WTC11 (cell line): ENCODE results near the gene KDR. TPM values are rescaled to one million over a fixed set of nuclear protein-coding genes. Genes with fewer than 3 reads are reported as not detected.

ENCODE experiments used
- ATAC-seq: fragments of 200-7000 bp; cut with Tn5 transposase; 2 replicates; pipeline ENCODE4 v1.10.0; 2021; ENCODE audit warnings: mild to moderate bottlenecking, moderate library complexity
- CTCF ChIA-PET: fragments of 300-600 bp; sonication (Branson Sonifier 250); formaldehyde crosslinking; loops from one replicate; lab custom pipeline; 2021; ENCODE audit warnings: antibody characterized with exemption; lab: Charles Lee
- POLR2A ChIA-PET: fragments of 350-600 bp; sonication (Branson Sonifier 250); formaldehyde crosslinking; loops from one replicate; lab custom pipeline; 2021; ENCODE audit warnings: antibody characterized with exemption; lab: Charles Lee
- DNase-seq: peaks from one replicate; pipeline ENCODE4 v3.0.0; 2021; ENCODE audit warnings: low spot score
- H3K27ac Mint-ChIP-seq: 2 replicates; pipeline ENCODE4 v1.8.0; 2021; ENCODE audit warnings: mixed read lengths
- H3K27me3 Mint-ChIP-seq: 2 replicates; pipeline ENCODE4 v1.8.0; 2021; ENCODE audit warnings: low read depth, mild to moderate bottlenecking, moderate library complexity, mixed read lengths
- H3K36me3 Mint-ChIP-seq: 2 replicates; pipeline ENCODE4 v1.8.0; 2021; ENCODE audit warnings: mixed read lengths
- H3K4me1 Mint-ChIP-seq: 2 replicates; pipeline ENCODE4 v1.8.0; 2022; ENCODE audit warnings: mixed read lengths
- H3K4me3 Mint-ChIP-seq: 2 replicates; pipeline ENCODE4 v1.8.0; 2021; ENCODE audit warnings: mild to moderate bottlenecking, moderate library complexity, mixed read lengths
- H3K9me3 Mint-ChIP-seq: 2 replicates; pipeline ENCODE4 v1.8.0; 2021; ENCODE audit warnings: mixed read lengths
- ATF1 ChIP-seq: sonication (generic); formaldehyde crosslinking; IDR thresholded peaks from 2 replicates; pipeline ENCODE4 v1.8.1; 2023; ENCODE audit warnings: mild to moderate bottlenecking, moderate library complexity, missing genetic modification reagents
- CTCF ChIP-seq: fragments of 200-600 bp; IDR thresholded peaks from 2 replicates; pipeline ENCODE4 v1.8.0; 2022; ENCODE audit warnings: antibody characterized with exemption
- ELF4 ChIP-seq: sonication (generic); formaldehyde crosslinking; IDR thresholded peaks from 2 replicates; pipeline ENCODE4 v1.8.1; 2022; ENCODE audit warnings: low read depth, mild to moderate bottlenecking, moderate library complexity, missing genetic modification reagents
- FOXK1 ChIP-seq: sonication (generic); formaldehyde crosslinking; IDR thresholded peaks from 2 replicates; pipeline ENCODE4 v1.8.0; 2022; ENCODE audit warnings: mild to moderate bottlenecking, moderate library complexity, missing genetic modification reagents
- GRHL2 ChIP-seq: fragments of 250-450 bp; sonication (Bioruptor Pico); IDR thresholded peaks from 2 replicates; pipeline ENCODE4 v1.8.0; 2022; ENCODE audit warnings: mild to moderate bottlenecking, moderate library complexity; ENCODE audit not compliant: insufficient replicate concordance, severe bottlenecking
- JUN ChIP-seq: sonication (generic); formaldehyde crosslinking; IDR thresholded peaks from 2 replicates; pipeline ENCODE4 v1.8.0; 2023; ENCODE audit warnings: mild to moderate bottlenecking, missing genetic modification reagents
- MLX ChIP-seq: sonication (generic); formaldehyde crosslinking; IDR thresholded peaks from 2 replicates; pipeline ENCODE4 v1.8.1; 2023; ENCODE audit warnings: mild to moderate bottlenecking, missing genetic modification reagents, moderate library complexity
- MYBL2 ChIP-seq: sonication (generic); formaldehyde crosslinking; IDR thresholded peaks from 2 replicates; pipeline ENCODE4 v1.8.1; 2023; ENCODE audit warnings: mild to moderate bottlenecking, moderate library complexity, missing genetic modification reagents
- RELA ChIP-seq: sonication (generic); formaldehyde crosslinking; IDR thresholded peaks from 2 replicates; pipeline ENCODE4 v1.8.1; 2022; ENCODE audit warnings: missing genetic modification reagents, mild to moderate bottlenecking, borderline replicate concordance
- RORB ChIP-seq: fragments of 250-450 bp; sonication (Bioruptor Pico); IDR thresholded peaks from 2 replicates; pipeline ENCODE4 v1.9.0; 2021; ENCODE audit warnings: mild to moderate bottlenecking
- SP1 ChIP-seq: sonication (generic); formaldehyde crosslinking; conservative IDR thresholded peaks from 2 replicates; pipeline ENCODE4 v1.8.1; 2022; ENCODE audit warnings: missing genetic modification reagents
- TP53 ChIP-seq: sonication (generic); formaldehyde crosslinking; IDR thresholded peaks from 2 replicates; pipeline ENCODE4 v1.8.1; 2023; ENCODE audit warnings: mild to moderate bottlenecking, missing genetic modification reagents
- ZBTB21 ChIP-seq: sonication (generic); formaldehyde crosslinking; IDR thresholded peaks from 2 replicates; pipeline ENCODE4 v1.8.1; 2023; ENCODE audit warnings: mild to moderate bottlenecking, missing genetic modification reagents, borderline replicate concordance
- ZNF232 ChIP-seq: sonication (generic); formaldehyde crosslinking; IDR thresholded peaks from 2 replicates; pipeline ENCODE4 v1.8.0; 2022; ENCODE audit warnings: mild to moderate bottlenecking, missing genetic modification reagents
- total RNA-seq: library from RNA; stranded (reverse); gene quantifications from 3 replicates; pipeline ENCODE4 v1.2.3, GENCODE V29; 2021
- TF ChIP-seq, protein P1 (sequence below): sonication (generic); formaldehyde crosslinking; IDR thresholded peaks from 2 replicates; pipeline ENCODE4 v1.8.1; 2023; ENCODE audit warnings: mild to moderate bottlenecking, missing genetic modification reagents, moderate library complexity
- TF ChIP-seq, protein P2 (sequence below): sonication (generic); formaldehyde crosslinking; IDR thresholded peaks from 2 replicates; pipeline ENCODE4 v1.8.0; 2022; ENCODE audit warnings: missing genetic modification reagents
- TF ChIP-seq, protein P3 (sequence below): fragments of 250-450 bp; sonication (Bioruptor Pico); IDR thresholded peaks from 2 replicates; pipeline ENCODE4 v1.9.0; 2021; ENCODE audit warnings: mild to moderate bottlenecking
- TF ChIP-seq, protein P4 (sequence below): sonication (generic); formaldehyde crosslinking; IDR thresholded peaks from 2 replicates; pipeline ENCODE4 v1.8.1; 2022; ENCODE audit warnings: mild to moderate bottlenecking, missing genetic modification reagents, moderate library complexity, borderline replicate concordance
- TF ChIP-seq, protein P5 (sequence below): sonication (generic); formaldehyde crosslinking; IDR thresholded peaks from 2 replicates; pipeline ENCODE4 v1.8.0; 2023; ENCODE audit warnings: missing genetic modification reagents

KDR gene
- total RNA-seq, 1 experiment from 2014 or later, result 80.8 TPM

DNA sequence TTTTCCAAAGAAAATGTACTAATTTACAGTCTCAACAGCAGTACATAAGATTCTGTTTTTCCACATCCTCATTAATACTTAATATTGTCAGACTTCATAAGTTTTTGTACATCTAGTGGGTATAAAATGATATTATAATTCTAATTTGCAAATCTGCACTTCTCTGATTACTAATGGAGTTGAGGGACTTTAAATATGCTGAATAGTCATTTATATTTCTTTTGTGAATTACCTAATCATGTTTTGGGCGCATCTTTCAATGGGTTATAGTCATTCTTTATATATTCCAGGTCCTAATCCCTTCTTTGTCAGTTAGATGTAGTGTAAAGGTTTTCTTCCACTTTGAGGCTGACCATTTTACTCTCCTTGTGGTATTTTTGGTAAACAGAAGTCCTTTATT, 96.1 kb downstream of the KDR start:
- CTCF ChIA-PET, result interaction anchor here (0.7 kb wide), 1 partner anchor 283 kb away, joined by 3 read pairs; no protein-coding TSS in a partner anchor
- no peak overlapping the region for H3K27ac Mint-ChIP-seq
- H3K4me3 Mint-ChIP-seq, result no peak overlapping the region
- no peaks in the 10 kb centered on the region for H3K36me3 Mint-ChIP-seq
- ATAC-seq (no peak), DNase-seq (no peak)
- H3K4me1 Mint-ChIP-seq, result peaks cover 13% of the 10 kb centered on the region
- no peaks in the 10 kb centered on the region for H3K27me3 Mint-ChIP-seq
- H3K9me3 Mint-ChIP-seq, result no peaks in the 10 kb centered on the region
- POLR2A ChIA-PET, result no interaction called here
- no peak for TF ChIP-seq ZBTB21 (CRISPR knock-in tag)
- TF ChIP-seq, protein P1, sequence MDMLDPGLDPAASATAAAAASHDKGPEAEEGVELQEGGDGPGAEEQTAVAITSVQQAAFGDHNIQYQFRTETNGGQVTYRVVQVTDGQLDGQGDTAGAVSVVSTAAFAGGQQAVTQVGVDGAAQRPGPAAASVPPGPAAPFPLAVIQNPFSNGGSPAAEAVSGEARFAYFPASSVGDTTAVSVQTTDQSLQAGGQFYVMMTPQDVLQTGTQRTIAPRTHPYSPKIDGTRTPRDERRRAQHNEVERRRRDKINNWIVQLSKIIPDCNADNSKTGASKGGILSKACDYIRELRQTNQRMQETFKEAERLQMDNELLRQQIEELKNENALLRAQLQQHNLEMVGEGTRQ (CRISPR knock-in tag), result no peak
- TF ChIP-seq CTCF, result no peak
- TF ChIP-seq RORB (CRISPR knock-in tag), result no peak
- TF ChIP-seq, protein P2, sequence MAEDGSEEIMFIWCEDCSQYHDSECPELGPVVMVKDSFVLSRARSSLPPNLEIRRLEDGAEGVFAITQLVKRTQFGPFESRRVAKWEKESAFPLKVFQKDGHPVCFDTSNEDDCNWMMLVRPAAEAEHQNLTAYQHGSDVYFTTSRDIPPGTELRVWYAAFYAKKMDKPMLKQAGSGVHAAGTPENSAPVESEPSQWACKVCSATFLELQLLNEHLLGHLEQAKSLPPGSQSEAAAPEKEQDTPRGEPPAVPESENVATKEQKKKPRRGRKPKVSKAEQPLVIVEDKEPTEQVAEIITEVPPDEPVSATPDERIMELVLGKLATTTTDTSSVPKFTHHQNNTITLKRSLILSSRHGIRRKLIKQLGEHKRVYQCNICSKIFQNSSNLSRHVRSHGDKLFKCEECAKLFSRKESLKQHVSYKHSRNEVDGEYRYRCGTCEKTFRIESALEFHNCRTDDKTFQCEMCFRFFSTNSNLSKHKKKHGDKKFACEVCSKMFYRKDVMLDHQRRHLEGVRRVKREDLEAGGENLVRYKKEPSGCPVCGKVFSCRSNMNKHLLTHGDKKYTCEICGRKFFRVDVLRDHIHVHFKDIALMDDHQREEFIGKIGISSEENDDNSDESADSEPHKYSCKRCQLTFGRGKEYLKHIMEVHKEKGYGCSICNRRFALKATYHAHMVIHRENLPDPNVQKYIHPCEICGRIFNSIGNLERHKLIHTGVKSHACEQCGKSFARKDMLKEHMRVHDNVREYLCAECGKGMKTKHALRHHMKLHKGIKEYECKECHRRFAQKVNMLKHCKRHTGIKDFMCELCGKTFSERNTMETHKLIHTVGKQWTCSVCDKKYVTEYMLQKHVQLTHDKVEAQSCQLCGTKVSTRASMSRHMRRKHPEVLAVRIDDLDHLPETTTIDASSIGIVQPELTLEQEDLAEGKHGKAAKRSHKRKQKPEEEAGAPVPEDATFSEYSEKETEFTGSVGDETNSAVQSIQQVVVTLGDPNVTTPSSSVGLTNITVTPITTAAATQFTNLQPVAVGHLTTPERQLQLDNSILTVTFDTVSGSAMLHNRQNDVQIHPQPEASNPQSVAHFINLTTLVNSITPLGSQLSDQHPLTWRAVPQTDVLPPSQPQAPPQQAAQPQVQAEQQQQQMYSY, result no peak
- TF ChIP-seq FOXK1 (CRISPR knock-in tag), result no peak
- no peak for TF ChIP-seq SP1
- TF ChIP-seq MYBL2 (CRISPR knock-in tag), result no peak
- no peak for TF ChIP-seq RELA (CRISPR knock-in tag)
- TF ChIP-seq ELF4 (CRISPR knock-in tag), result no peak
- TF ChIP-seq, protein P3, sequence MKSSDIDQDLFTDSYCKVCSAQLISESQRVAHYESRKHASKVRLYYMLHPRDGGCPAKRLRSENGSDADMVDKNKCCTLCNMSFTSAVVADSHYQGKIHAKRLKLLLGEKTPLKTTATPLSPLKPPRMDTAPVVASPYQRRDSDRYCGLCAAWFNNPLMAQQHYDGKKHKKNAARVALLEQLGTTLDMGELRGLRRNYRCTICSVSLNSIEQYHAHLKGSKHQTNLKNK (CRISPR knock-in tag), result no peak
- TF ChIP-seq JUN (CRISPR knock-in tag), result no peak
- TF ChIP-seq GRHL2 (CRISPR knock-in tag), result no peak
- no peak for TF ChIP-seq TP53 (CRISPR knock-in tag)
- TF ChIP-seq MLX (CRISPR knock-in tag), result no peak
- no peak for TF ChIP-seq ZNF232
- TF ChIP-seq, protein P4, sequence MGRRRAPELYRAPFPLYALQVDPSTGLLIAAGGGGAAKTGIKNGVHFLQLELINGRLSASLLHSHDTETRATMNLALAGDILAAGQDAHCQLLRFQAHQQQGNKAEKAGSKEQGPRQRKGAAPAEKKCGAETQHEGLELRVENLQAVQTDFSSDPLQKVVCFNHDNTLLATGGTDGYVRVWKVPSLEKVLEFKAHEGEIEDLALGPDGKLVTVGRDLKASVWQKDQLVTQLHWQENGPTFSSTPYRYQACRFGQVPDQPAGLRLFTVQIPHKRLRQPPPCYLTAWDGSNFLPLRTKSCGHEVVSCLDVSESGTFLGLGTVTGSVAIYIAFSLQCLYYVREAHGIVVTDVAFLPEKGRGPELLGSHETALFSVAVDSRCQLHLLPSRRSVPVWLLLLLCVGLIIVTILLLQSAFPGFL (CRISPR knock-in tag), result no peak
- no peak for TF ChIP-seq ATF1
- TF ChIP-seq, protein P5, sequence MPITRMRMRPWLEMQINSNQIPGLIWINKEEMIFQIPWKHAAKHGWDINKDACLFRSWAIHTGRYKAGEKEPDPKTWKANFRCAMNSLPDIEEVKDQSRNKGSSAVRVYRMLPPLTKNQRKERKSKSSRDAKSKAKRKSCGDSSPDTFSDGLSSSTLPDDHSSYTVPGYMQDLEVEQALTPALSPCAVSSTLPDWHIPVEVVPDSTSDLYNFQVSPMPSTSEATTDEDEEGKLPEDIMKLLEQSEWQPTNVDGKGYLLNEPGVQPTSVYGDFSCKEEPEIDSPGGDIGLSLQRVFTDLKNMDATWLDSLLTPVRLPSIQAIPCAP (CRISPR knock-in tag), result no peak

Other genes starting within 250 kb of the KDR start
- gene SRD5A3, start 220.6 kb upstream of the KDR start, total RNA-seq, result 24.0 to 27.2 TPM (median 26.5 TPM) in 3 replicates